HCT116 (cell line): ENCODE data around the gene OR2AE1. TPM values are rescaled to one million over a fixed set of nuclear protein-coding genes. Genes with fewer than 3 reads are reported as not detected.

Experiments
- ATAC-seq: fragments of 200-7000 bp; cut with Tn5 transposase; 2 replicates; pipeline ENCODE4 v1.9.1; 2020; ENCODE audit warnings: mild to moderate bottlenecking, moderate library complexity
- BruUV-seq: library from RNA; stranded (reverse); fragments of 400-500 nt; replicated peaks from 2 replicates; lab custom pipeline; 2021; lab: Mats Ljungman, UMichigan
- CTCF ChIA-PET: fragments of 300-600 bp; sonication (Branson Sonifier 250); formaldehyde crosslinking; loops from one replicate; lab custom pipeline; 2021; ENCODE audit warnings: antibody characterized with exemption; lab: Charles Lee
- POLR2A ChIA-PET: fragments of 300-600, 350-600 bp; sonication (Branson Sonifier 250); formaldehyde crosslinking; loops from one replicate; lab custom pipeline; 2021; ENCODE audit warnings: antibody characterized with exemption; lab: Charles Lee
- RAD21 ChIA-PET, 2 experiments: fragments of 300-600 bp; sonication (Branson Sonifier 250); formaldehyde crosslinking; loops; one replicate each; lab custom pipeline; 2023; ENCODE audit warnings: low total read pairs in 2 of 2; ENCODE audit not compliant: uncharacterized antibody in 2 of 2, unreplicated experiment in 2 of 2, low non-redundant PET in 1 of 2; lab: Charles Lee
- DNase-seq: peaks from one replicate; pipeline ENCODE4 v3.0.0-alpha.2; 2010; ENCODE audit warnings: low read depth, low spot score
- H2AFZ ChIP-seq: fragments of 200-600 bp; shearing (Covaris generic), sonication (generic); 2 replicates; pipeline ENCODE4 v1.6.1; 2017; ENCODE audit warnings: low read depth, mixed run types, mixed read lengths, antibody characterized with exemption, low read length; ENCODE audit not compliant: poor library complexity, severe bottlenecking
- H3K27ac ChIP-seq: 2 replicates; pipeline ENCODE4 v1.5.1; 2012; ENCODE audit warnings: low read depth, low read length
- H3K27me3 ChIP-seq: fragments of 200-600 bp; sonication (generic); 2 replicates; pipeline ENCODE4 v1.6.1; 2016; ENCODE audit warnings: mixed run types, low read length, mixed read lengths; ENCODE audit not compliant: insufficient read depth
- H3K36me3 ChIP-seq, 2 experiments: fragments of 200-500 bp in 1 of 2; fragments of 200-600 bp in 1 of 2; sonication (Bioruptor generic) in 1 of 2; sonication (generic) in 1 of 2; 2 replicates each; pipeline versions ENCODE4 v1.5.1 to v1.6.1; 2014 to 2016; ENCODE audit warnings: low read length in 2 of 2, inconsistent platforms in 1 of 2, mixed read lengths in 1 of 2, mixed run types in 1 of 2; ENCODE audit not compliant: insufficient read depth in 2 of 2, control insufficient read depth in 1 of 2
- H3K4me1 ChIP-seq, 2 experiments: fragments of 200-600 bp in 1 of 2; sonication (generic) in 1 of 2; 2 replicates each; pipeline versions ENCODE4 v1.5.1 to v1.6.1; 2012 to 2017; ENCODE audit warnings: low read length in 2 of 2, inconsistent platforms in 1 of 2, mild to moderate bottlenecking in 1 of 2, mixed read lengths in 1 of 2, mixed run types in 1 of 2, moderate library complexity in 1 of 2; ENCODE audit not compliant: insufficient read depth in 2 of 2, control insufficient read depth in 1 of 2
- H3K4me2 ChIP-seq: fragments of 200-600 bp; sonication (generic); 2 replicates; pipeline ENCODE4 v1.6.1; 2017; ENCODE audit warnings: mixed run types, low read length, mixed read lengths
- H3K4me3 ChIP-seq, 2 experiments: fragments of 200-600 bp in 1 of 2; sonication (generic) in 1 of 2; replicated peaks in 1 of 2; 2 replicates each; pipeline ENCODE4 v1.5.1; 2011 to 2016; ENCODE audit warnings: low read length in 2 of 2, control low read depth in 1 of 2, low read depth in 1 of 2, mild to moderate bottlenecking in 1 of 2, mixed read lengths in 1 of 2, mixed run types in 1 of 2
- H3K79me2 ChIP-seq: fragments of 200-600 bp; sonication (generic); 2 replicates; pipeline ENCODE4 v1.6.1; 2017; ENCODE audit warnings: mild to moderate bottlenecking, mixed run types, low read length, moderate library complexity, mixed read lengths; ENCODE audit not compliant: insufficient read depth
- H3K9ac ChIP-seq: fragments of 200-600 bp; sonication (generic); 2 replicates; pipeline ENCODE4 v1.6.1; 2016; ENCODE audit warnings: low read length, mixed read lengths
- H3K9me2 ChIP-seq: fragments of 200-600 bp; sonication (generic), shearing (Covaris generic); 2 replicates; pipeline ENCODE4 v1.6.1; 2017; ENCODE audit warnings: mixed run types, mild to moderate bottlenecking, moderate library complexity; ENCODE audit not compliant: insufficient read depth
- H3K9me3 ChIP-seq, 2 experiments: fragments of 200-500 bp in 1 of 2; fragments of 200-600 bp in 1 of 2; sonication (Bioruptor generic) in 1 of 2; sonication (generic) in 1 of 2; 2 replicates each; pipeline ENCODE4 v1.6.1; 2014 to 2017; ENCODE audit warnings: low read length in 2 of 2, mixed read lengths in 2 of 2, inconsistent platforms in 1 of 2, low read depth in 1 of 2, mild to moderate bottlenecking in 1 of 2, mixed run types in 1 of 2, moderate library complexity in 1 of 2; ENCODE audit not compliant: control insufficient read depth in 1 of 2, insufficient read depth in 1 of 2
- H4K20me1 ChIP-seq: fragments of 200-600 bp; sonication (generic), shearing (Covaris generic); 2 replicates; pipeline ENCODE4 v1.6.1; 2017; ENCODE audit warnings: mixed run types, mild to moderate bottlenecking, moderate library complexity; ENCODE audit not compliant: insufficient read depth
- EZH2 ChIP-seq: fragments of 200-600 bp; sonication (generic); IDR thresholded peaks from 2 replicates; pipeline ENCODE4 v1.6.1; 2017; ENCODE audit warnings: antibody characterized with exemption, mixed run types
- SP1 ChIP-seq: IDR thresholded peaks from 2 replicates; pipeline ENCODE4 v1.6.1; 2012; ENCODE audit warnings: low read depth
- TCF7L2 ChIP-seq: IDR thresholded peaks from 2 replicates; pipeline ENCODE4 v1.7.0; 2011; ENCODE audit warnings: borderline replicate concordance, inconsistent platforms; ENCODE audit not compliant: insufficient read depth, insufficient read length; ENCODE audit errors: extremely low read depth
- intact Hi-C: fragments of 100-400 bp; cut with micrococcal nuclease; formaldehyde crosslinking; loops from 2 replicates; pipeline ENCODE4 v1.10.0; 2022
- total RNA-seq: library from RNA; stranded (reverse); gene quantifications from one replicate; pipeline ENCODE4 v1.2.1, GENCODE V29; 2021; ENCODE audit not compliant: unreplicated experiment
- TF ChIP-seq, protein P1 (sequence below): IDR thresholded peaks from 2 replicates; pipeline ENCODE4 v1.6.1; 2011; ENCODE audit warnings: mild to moderate bottlenecking, low read length, moderate library complexity; ENCODE audit not compliant: insufficient replicate concordance; ENCODE audit errors: extremely low read depth

OR2AE1 gene
- total RNA-seq, 1 experiment from 2014 or later = not detected

DNA sequence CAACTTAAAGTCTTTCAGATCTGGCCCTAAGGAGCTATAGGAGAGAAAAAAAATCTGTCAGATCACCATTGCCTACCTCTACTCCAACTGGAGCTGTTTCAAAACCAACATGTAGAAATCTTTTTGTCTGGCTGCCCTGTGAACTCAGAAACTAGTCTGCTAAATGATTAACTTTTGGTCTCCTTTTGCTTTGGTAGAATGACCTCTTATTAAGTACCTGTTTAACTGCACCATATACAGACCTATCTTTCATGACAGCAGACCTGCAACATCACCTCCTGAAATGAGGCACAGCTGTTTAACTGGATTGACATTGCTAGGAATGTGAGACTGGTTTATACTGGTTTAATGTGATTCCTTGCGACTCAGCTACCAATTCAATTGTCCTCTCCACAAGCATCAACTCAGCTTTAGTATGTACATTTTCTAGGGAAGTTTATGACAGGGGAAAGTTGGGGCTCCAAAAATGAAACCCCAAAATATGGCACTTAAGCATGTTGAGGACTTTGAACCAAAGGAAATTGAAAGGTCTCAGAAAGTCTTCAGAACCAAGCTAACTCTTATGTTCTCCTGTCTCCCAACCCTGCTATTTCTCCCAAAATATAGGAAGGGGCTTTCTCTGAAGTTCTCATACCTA lies 47.2 kb downstream of the OR2AE1 start:
- no peaks in the 10 kb centered on the region for H3K9me2 ChIP-seq
- ATAC-seq (no peak), DNase-seq (no peak)
- no peaks in the 10 kb centered on the region for H3K9me3 ChIP-seq
- H3K79me2 ChIP-seq = no peaks in the 10 kb centered on the region
- RAD21 ChIA-PET = no interaction called here
- H2AFZ ChIP-seq = no peak overlapping the region
- H3K4me1 ChIP-seq = no peaks in the 10 kb centered on the region
- H3K27ac ChIP-seq = no peak overlapping the region
- POLR2A ChIA-PET = no interaction called here
- no peaks in the 10 kb centered on the region for H3K27me3 ChIP-seq
- no TSS peak for BruUV-seq
- no peaks in the 10 kb centered on the region for H3K36me3 ChIP-seq
- CTCF ChIA-PET = no interaction called here
- no peak overlapping the region for H3K4me2 ChIP-seq
- no peaks in the 10 kb centered on the region for H4K20me1 ChIP-seq
- intact Hi-C loops = loop anchor here (10.0 kb wide), 1 partner anchor 195 kb away; no protein-coding TSS in a partner anchor
- no peak overlapping the region for H3K9ac ChIP-seq
- TF ChIP-seq, protein P1, sequence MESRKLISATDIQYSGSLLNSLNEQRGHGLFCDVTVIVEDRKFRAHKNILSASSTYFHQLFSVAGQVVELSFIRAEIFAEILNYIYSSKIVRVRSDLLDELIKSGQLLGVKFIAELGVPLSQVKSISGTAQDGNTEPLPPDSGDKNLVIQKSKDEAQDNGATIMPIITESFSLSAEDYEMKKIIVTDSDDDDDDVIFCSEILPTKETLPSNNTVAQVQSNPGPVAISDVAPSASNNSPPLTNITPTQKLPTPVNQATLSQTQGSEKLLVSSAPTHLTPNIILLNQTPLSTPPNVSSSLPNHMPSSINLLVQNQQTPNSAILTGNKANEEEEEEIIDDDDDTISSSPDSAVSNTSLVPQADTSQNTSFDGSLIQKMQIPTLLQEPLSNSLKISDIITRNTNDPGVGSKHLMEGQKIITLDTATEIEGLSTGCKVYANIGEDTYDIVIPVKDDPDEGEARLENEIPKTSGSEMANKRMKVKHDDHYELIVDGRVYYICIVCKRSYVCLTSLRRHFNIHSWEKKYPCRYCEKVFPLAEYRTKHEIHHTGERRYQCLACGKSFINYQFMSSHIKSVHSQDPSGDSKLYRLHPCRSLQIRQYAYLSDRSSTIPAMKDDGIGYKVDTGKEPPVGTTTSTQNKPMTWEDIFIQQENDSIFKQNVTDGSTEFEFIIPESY = no peak
- no peak for TF ChIP-seq SP1
- H3K4me3 ChIP-seq = no peak overlapping the region

DNA sequence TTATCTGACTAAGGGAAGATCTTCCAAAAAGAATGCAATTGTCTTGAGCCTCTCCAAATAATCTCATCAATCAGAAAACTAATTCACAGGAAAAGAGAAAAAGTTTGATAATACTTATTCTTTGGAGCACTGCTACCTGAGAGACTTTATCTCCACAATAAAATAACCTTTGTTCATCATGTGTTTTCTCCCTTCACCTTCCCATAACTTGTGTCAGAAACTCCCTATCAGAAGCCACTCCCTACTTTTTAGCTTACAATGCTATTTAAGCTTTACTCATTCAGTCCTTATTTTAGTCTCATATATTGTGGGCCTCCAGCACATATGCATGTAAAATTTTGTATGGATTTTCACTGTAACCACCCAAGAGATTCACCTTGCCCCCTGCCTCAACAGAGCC lies 48.0 kb downstream of the OR2AE1 start:
- no peaks in the 10 kb centered on the region for H3K9me2 ChIP-seq
- no peaks in the 10 kb centered on the region for H3K27me3 ChIP-seq
- no peaks in the 10 kb centered on the region for H4K20me1 ChIP-seq
- intact Hi-C loops = no loop called here
- CTCF ChIA-PET = no interaction called here
- TF ChIP-seq EZH2 = no peak
- TF ChIP-seq TCF7L2 = no peak
- H3K4me1 ChIP-seq = no peaks in the 10 kb centered on the region
- no peaks in the 10 kb centered on the region for H3K36me3 ChIP-seq
- no peak overlapping the region for H3K27ac ChIP-seq
- H3K4me3 ChIP-seq = no peak overlapping the region
- DNase-seq (no peak), ATAC-seq (no peak)
- H2AFZ ChIP-seq = no peak overlapping the region
- RAD21 ChIA-PET = no interaction called here
- POLR2A ChIA-PET = no interaction called here
- H3K9me3 ChIP-seq = no peaks in the 10 kb centered on the region
- H3K9ac ChIP-seq = no peak overlapping the region
- no TSS peak for BruUV-seq
- no peak overlapping the region for H3K4me2 ChIP-seq
- no peaks in the 10 kb centered on the region for H3K79me2 ChIP-seq
